ENCODE results near the gene EFTUD2.
A peak's percentile ranks its signal among the peaks of the same experiment; 100 is the strongest.

EFTUD2 gene

GRCh38 chr17:44820631-44821212 lies 78.5 kb downstream of the EFTUD2 start (continued):
- no peak for TF ChIP-seq BCL6B (tag by site-specific recombination; IDR thresholded peaks at IDR 0.05)
- TF ChIP-seq PRDM4 (tag by site-specific recombination; IDR thresholded peaks at IDR 0.05), result peak; percentile 92
- no peak for TF ChIP-seq ZNF335 (tag by site-specific recombination; conservative IDR thresholded peaks at IDR 0.05)
- no peak for TF ChIP-seq ZNF596 (tag by site-specific recombination; IDR thresholded peaks at IDR 0.05)
- TF ChIP-seq SP3 (tag by site-specific recombination; IDR thresholded peaks at IDR 0.05), result peak; percentile 45
- peak; percentile 89 for TF ChIP-seq BCL11A (tag by site-specific recombination; IDR thresholded peaks at IDR 0.05; ENCODE audit: low read depth)
- peak; percentile 52; the same call in 1 of the 2 replicates for TF ChIP-seq ZNF18 (tag by site-specific recombination; IDR thresholded peaks at IDR 0.05)
- TF ChIP-seq GLI2 (tag by site-specific recombination; IDR thresholded peaks at IDR 0.05; ENCODE audit: borderline replicate concordance, low read depth), result peak; percentile 97; the same call in 1 of the 2 replicates
- no peak for TF ChIP-seq KLF7 (tag by site-specific recombination; IDR thresholded peaks at IDR 0.05; ENCODE audit: borderline replicate concordance)
- no peak for TF ChIP-seq ZNF302 (tag by site-specific recombination; IDR thresholded peaks at IDR 0.05; ENCODE audit: low read depth)
- TF ChIP-seq ZNF10 (tag by site-specific recombination; IDR thresholded peaks at IDR 0.05), result peak; percentile 71; the same call in 1 of the 2 replicates
- peak; percentile 70 for TF ChIP-seq ZBTB21 (tag by site-specific recombination; IDR thresholded peaks at IDR 0.05)
- no peak; the same call in 1 of the 2 replicates for TF ChIP-seq MZF1 (tag by site-specific recombination; IDR thresholded peaks at IDR 0.05; ENCODE audit: borderline replicate concordance)
- TF ChIP-seq ZNF473 (tag by site-specific recombination; IDR thresholded peaks at IDR 0.05), result no peak
- TF ChIP-seq SP7 (tag by site-specific recombination; IDR thresholded peaks at IDR 0.05), result peak; percentile 100
- no peak for TF ChIP-seq PRDM2 (tag by site-specific recombination; IDR thresholded peaks at IDR 0.05; ENCODE audit: borderline replicate concordance)
- TF ChIP-seq REPIN1 (tag by site-specific recombination; IDR thresholded peaks at IDR 0.05; ENCODE audit: low read depth), result no peak
- TF ChIP-seq SETDB1 (IDR thresholded peaks at IDR 0.05; ENCODE audit: insufficient read length, low read length), result no peak
- no peak for TF ChIP-seq ZNF423 (tag by site-specific recombination; IDR thresholded peaks at IDR 0.05)
- TF ChIP-seq TSHZ1 (tag by site-specific recombination; IDR thresholded peaks at IDR 0.05; ENCODE audit: borderline replicate concordance), result peak; percentile 96
- no peak for TF ChIP-seq GLIS2 (tag by site-specific recombination; IDR thresholded peaks at IDR 0.05)
- no peak for TF ChIP-seq MYNN (tag by site-specific recombination; IDR thresholded peaks at IDR 0.05; ENCODE audit: borderline replicate concordance)
- TF ChIP-seq WT1 (tag by site-specific recombination; IDR thresholded peaks at IDR 0.05), result peak; percentile 96

Measured in HEK293 (cell line).